Stimulated activated CD8-positive, alpha-beta memory T cell treated with anti-CD3 and anti-CD28 coated beads, Interleukin-2, amount 100 ng/mL, for 48 hours (primary cell): ENCODE measurements around the gene CACNB2.

Source experiments
- DNase-seq, 2 donors: peaks; one replicate each; pipeline ENCODE4 v3.0.0-alpha.2; 2020; ENCODE audit warnings: low read depth in 2 of 2

The CACNB2 gene

DNA sequence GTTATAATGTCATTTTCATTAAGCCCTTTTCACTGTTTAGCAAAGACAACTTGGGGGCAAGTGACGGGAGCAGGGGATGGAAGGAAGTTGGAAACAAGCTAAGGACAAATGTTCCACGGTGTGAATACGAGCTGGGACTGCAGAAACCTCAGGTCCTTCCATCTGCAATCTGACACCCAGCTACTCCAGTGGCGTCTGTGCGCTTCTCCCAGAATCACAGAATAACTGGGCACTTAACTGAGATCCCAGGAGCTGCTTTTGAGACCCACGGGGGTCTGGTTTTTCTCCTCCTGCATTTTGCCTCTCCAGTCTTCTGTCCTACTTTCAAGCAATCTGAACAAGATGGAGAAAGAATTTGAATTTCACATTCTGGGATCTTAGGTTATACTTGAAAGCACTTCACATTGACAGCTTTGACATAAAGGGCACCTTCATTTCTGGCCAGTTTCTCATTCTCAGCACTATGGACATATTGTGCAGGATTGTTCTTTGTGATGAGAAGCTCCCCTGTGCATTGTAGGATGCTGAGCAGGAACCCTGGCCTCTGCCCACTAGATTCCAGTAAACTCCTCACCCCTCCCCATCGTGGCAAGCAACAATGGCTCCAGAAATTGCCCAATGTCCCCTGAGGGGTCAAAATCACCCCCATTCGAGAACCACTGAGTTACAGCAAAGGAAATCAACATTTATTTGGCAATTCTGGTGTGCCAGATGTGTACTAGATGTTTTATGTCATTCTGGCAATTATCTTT is 194.1 kb downstream of the CACNB2 start:
- no peak for DNase-seq

DNA sequence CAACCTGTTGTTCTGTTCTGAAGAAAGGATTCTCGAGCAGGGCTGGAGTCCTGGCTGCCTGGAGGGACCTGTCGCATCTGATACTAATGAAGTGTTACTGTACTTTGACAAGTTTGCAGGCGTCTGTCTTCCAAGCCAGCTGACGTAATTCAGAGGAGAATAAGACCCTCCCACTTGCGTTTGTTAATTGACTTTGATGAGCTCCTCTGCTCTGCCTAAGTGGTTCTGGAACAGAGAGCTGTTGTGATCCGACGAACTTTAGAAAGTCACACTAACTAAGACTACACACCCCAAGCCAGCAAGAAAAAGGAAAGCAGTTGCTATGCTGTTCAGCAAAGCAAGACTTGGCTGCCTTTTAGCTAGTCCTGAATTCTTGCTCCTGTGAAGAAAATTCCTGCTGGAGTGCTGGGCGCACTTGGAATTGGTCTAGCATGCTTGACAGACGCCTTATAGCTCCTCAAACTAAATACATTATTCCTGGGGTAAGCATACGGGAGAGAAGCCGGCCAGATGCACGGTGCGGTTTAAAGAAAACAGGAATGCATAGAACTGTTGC is 200.3 kb downstream of the CACNB2 start:
- DNase-seq: no peak

DNA sequence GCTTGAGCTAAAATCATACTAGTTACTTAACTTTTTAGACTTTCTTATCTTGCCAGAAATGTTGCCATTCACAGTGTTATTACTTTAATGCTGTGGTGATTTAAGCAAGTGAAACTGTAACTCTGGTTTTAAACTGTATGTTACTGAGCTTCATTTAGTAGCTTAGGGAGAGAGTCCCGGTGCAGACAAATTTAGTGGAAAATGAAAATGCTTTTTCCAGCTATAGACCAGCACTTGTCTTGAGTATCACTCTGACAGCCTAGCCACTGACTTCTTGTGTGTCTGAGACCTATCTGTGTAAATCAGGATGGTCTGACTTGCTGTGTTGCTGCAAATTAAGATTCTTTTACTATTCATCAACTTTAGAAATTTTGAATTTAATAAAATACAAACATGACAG is 200.8 kb downstream of the CACNB2 start:
- DNase-seq: no peak

DNA sequence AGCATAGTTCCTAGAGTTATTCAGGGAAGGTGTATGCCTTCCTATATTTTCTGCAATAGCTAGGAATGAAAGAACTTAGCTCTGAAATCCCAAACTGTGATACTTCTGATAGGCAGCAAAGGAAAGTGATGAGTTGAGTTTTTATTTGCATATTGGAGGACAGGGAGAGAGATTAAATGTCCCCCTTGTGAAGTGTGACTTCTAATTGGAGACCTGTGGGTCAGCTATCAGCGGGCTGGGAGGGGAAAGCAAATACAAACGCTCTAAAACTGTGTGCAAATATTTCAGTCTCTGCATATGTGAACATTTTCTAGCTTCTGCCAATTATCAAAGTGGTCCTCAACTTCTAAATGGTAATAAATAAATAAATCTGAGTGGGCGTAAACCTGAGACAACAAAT is 203.3 kb downstream of the CACNB2 start:
- DNase-seq: no peak

DNA sequence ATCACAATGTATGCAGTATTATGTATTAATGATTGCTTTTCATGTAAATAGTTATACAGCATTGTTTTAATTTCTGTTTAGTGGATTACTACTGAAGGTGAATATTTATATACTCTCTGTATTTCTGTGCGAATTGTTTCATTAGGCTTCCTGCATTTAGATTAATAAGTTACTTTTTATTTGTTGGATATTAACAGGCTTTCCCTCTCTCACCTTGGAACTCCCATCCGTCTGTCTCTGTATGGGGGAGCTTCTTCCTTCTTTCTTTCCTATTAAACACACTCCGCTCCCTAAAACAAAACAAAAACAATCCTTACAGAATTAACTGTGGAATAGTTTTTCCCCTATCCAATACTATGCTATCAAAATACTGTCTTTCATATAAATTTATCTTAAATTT is 205.1 kb downstream of the CACNB2 start:
- no peak for DNase-seq

DNA sequence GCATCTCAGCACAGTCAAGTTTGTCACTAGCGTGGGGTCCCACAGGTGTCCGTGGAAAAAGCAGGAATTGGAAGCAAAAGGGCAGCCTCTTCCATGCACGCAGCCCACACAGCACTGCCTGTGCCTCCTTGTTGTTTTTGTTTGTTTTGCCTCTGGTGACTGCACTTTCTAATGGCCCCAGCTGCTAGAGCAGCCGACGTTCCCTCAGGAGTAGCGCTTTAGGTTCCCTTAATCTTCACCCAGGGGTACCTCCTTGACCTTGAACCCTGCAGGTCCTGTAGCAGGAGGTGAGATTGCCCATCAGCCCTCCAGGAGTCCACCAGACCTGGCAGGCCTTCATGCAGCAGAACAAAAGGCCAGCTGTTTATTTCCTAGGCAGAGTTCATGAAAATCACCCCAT is 210.1 kb downstream of the CACNB2 start:
- DNase-seq: no peak

DNA sequence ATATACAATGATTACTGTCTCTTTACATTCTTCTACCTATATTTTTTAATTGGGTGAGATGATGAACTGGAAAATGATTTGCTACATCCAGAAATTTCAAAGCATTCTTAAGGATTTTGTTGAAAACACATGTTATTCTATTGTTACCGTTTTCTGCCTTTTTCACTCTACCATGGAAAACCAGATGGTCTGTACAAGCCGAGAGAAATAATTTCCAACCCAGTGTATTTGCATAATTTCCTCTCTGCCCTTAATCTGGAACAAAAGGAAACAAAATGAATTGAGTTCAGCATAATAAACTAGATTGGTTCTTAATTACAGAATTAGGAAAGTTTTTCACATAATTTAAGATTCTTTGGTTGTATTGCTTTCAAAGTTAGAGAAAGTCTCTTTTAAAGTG is 211.2 kb downstream of the CACNB2 start:
- DNase-seq: no peak

DNA sequence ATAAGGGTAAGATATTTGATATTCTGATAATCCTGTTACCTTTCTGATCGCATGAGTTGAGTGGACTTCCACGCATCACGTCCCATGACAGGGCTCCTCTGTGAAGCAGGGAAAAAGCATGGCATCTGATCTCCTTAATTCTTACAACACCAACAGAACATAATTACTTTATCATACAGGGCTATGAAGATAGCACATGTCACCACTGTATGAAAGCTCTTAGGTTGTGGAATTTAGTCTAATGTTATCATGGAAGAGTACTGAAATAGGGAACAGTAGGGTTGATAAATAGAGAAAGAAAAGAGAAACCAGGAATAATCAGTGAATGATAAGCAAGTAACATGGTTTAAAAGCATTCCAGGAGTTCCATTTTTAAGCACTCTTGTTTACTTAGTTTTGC is 212.0 kb downstream of the CACNB2 start:
- DNase-seq: no peak

DNA sequence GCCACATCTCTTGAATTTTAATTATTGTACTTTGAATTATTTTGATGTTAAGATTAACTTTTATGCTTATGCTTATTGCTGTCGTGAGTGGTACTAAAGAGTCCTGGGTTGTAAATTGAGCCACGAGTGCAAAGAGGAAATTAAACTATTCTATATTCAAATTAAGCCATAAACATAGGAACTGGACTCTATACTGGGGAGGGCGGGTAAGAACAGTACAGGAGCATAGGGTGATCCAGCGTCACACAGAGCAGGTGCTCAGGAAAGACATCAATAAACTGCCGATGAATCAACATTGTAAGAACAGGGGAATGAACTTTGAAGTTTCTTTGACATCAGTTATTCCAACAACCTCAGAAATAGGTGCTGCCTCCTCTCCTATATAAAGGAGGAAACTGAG is 219.6 kb downstream of the CACNB2 start:
- no peak for DNase-seq

DNA sequence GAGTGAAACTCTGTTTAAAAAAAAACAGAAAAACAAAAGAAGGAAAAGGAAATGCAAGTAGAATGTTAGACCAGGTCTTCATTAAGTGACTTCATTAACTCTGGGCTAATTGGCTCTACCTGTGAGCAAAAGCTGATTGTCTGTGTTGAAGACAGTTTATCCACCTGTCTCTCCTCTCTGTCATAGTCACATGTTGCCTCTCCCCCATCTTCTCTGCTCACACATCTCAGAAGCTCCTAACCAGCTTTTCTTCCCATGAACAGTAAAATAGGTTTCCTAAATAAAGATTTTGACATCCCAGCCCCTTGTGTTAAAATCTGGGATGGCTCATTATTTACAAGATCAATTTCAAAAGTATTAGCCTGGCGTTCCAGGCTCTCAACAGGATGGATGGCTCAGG is 222.7 kb downstream of the CACNB2 start:
- DNase-seq: no peak

DNA sequence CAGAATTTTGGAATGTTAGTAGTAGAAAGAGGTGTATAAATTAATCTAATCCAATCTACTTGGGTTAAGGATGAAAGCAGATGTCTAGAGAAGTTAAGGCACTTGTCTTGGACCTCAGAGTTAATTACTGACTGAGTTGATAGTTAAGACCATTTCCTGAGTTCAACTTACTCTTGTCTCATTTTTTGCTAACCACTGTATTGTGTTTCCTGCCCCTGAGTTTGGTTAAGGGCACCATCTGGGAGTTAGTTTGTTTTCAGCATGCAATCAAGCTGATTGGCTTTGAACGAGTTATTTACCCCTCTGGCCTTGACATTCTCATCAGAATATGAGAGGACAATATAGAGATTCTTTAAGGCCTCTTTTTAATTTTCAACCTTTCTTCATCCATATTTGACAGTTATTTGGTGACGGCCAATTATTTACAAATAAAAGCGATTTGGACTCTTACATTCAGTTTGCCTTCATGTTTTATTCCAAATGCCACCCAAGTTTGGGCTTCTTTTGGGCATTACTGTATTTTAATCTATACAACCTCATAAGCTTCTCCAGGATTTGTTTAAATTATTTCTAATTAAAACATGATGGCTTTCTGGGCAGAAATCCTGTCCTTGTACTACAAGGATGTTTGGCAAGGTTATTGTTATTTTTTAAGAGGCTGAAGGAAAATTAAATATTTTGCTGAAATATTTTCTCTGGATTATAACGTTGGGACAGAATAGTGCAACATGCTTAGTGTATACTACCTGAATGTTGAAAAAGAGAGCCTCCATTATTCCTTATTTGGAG is 225.0 kb downstream of the CACNB2 start:
- DNase-seq: no peak

DNA sequence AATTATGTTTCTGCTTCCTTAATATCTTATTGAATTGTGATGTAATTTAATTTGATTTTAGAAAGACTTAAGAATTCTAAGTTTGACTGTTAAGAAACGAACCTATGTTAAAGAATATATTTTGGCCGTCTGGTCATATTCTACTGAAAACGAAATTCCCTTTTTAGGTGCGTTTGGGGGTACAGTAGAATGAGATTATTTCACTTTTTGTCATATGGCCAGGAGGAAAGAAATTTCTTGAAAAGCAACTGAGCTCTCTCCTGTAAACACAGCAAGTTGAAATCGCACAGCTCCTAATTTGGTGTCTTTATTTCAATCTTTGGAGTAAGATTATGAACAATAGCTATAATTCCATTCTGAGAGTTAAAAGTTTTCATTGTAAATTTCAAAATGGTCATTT is 227.6 kb downstream of the CACNB2 start:
- no peak for DNase-seq

DNA sequence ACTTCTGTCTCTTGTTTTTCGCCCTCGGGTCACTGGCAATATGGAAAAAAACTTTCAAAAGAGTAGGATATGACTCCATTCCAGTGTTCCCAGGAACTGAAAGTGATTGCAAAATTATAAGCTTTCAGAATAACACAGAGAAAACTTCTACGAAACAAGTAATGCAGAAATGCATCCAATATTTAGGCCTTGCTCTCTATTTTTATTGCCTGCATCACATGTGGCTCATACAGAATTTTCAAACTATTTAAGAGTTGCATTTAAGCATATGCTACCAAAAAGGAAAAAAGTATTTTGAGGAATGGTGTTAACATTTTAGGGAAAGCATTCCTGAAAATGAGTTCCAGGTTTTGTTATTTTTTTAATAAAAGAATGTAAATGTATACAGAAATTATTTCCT is 228.0 kb downstream of the CACNB2 start:
- no peak for DNase-seq

DNA sequence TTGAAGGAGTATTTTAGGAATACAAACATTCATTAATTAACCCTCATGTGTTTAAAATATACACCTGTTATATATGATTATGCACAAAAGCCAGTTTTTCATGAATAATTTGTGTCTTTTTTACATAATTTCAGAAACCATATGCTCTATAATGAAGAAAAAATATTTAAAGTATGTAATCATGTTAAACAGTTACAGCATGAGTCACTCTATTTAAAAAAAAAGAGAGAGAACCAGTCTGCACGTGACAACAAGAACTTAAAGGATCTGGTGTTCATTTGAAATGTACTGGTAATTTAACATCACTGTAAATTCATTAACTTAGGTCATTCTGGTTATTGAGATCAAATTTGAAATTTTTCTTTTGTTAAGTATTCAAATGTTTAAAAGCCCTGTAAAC is 228.5 kb downstream of the CACNB2 start:
- no peak for DNase-seq

DNA sequence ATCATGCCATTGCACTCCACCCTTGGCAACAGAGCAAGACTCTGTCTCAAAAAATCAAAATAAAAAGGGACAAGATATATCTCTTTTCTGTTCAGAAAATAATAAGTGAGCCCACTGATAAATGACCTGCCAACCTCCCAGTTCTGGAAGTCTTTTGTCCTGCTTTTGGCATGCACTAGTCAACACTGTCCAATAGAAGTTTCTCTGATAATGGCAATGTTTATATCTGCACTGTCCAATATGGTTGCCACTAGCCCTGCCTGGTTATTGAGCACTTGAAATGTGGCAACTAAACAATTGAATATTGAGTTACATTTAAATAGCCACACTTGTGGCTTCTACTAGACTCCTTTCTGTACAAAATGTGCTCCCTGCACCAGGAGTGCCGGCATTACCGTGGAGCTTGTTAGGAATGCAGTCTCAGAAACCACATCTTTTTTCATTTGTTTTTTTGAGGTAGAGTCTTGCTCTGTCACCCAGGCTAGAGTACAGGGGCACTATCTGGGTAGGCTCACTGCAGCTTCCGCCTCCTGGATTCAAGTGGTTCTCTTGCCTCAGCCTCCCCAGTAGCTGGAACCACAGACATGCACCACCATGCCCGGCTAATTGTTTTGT is 229.7 kb downstream of the CACNB2 start:
- DNase-seq: no peak

DNA sequence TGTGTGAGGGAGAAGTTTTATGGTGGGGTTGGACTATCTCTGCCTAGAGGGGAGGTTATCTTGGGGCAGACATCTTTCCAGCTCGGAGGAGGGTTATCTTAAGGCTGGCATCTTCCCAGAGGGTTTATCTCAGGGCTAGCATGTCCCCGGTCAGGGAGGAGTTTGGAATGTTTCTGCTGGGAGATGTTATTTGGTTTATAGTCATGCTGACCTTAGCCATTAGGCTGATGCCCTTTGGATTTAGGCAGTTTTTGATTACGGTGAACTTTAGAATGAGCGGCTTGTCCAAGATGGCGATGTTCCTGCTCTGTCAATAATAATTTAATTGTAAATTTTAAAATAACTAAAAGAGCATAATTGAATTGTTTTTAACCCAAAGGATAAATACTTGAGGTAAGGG is 236.4 kb downstream of the CACNB2 start:
- DNase-seq: no peak

DNA sequence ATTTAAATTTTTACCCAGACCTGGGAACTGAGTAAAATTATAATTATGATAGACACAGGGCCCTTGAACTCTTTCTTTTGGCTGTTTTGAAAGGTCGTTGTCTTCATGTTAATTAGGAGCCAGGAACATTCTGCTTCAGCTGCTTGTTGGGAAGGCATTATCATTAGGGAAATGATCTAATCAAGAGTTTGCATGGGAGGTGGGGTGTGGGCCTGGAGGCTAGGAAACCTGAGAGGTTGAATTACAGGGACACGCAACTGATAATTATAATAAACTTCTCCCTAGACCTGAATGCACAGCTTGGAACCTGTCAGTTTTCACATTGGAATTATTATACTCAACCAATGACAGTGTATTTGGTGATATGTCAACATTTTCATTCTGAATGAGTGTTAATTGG is 237.7 kb downstream of the CACNB2 start:
- no peak for DNase-seq

DNA sequence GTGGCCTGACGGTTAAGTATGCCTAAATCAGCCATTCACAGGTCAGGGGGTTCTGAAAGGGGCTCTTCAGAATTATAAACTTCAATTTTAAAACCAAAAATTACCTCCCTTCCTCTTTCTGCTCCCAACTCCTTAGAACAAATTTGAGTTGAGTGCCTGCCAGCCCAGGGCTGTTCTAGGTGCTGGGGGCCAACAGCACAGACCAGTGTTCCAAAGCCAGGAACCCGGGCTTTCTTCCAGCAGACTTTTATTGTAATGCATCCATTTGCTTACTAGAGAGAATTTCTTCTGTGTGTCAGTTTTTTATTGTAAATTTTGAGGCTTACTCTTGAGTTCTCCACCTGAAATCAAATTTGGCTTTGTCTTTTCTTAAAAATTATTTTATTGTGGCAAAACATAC is 238.5 kb downstream of the CACNB2 start:
- no peak for DNase-seq

DNA sequence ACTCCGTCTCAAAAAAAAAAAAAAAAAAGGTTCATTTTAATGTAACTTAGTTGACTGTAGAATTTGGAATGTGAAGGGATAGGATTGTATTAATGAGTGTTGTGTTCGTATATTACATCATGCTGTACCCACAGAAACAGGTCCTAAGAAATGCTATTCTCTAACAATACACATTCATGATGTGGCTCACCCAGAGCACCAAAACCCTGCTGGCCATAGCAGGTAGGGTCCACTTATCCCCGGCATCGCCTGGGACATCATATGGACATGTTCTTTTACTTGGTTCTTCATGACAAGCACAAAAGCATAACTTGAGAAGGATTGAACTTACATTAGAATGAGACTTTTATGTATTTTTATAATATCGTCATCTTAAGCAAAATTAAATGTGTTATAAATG is 241.5 kb downstream of the CACNB2 start:
- DNase-seq: no peak

DNA sequence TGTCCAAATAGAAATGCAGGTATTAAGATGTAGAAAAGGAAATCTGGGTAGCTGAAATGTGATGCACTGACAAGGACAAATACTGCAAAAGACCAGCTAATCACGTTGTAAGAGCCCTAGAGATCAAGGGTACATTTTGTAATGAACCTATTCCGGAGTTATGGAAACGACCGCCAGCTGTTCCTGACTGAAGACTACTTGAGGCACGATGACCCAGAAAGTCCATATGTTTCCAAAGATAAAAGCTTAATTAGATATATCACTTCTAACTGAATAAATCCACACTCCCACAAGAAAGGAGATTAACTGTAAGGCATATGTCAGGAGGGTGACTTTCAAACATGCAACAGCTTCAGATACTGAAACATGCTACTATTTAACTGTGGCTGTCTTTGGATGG is 257.7 kb downstream of the CACNB2 start:
- DNase-seq: no peak

DNA sequence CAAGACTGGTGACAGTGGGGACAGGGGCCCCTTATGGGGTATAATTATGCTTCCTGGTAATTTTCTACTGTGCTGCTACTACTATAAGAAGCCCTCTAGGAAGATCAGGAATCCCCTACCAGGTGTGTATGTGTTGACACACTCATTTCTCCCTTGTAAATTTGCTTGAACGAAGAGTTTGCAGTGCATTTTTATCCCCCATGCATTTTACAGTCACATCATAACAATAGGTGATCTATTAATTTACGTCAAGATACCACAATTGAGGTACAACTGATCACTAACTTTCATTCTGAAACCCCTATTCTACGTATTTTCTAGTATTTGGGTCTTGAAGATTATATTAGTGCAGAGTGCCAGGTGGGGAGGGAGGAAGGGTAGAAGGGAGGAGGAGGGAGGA is 258.9 kb downstream of the CACNB2 start:
- DNase-seq: no peak

DNA sequence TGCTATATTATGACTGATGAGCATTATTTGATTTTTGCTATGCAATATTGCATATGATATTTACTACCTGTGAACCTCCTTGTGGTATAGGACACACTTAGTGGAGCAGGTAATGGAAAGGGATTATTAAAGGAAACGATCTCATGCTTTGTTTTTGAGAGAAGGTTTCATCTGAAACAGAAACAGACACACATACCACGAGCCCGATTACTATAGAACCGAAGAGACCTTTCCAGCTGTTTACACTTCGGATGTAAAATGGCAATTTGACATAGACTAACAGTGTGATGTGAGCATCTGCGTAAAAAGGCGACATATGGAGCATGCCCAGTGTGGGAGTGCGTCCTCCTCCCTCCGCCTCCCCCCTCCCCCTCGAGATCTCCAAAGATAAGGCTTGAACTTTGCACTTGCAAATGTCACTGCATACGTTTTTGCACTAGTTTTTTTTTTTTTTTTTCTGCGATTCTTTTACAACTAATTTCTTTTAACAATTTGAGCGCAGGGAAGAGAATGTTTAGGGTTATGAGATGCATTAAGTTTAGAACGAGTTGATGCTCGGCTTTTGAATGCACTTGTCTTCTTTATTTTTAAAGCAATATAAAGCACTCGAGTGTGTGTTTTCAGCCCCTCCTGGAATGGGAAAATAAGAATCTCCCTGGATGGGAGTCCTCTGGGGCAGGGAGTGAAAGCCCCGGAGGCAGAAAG is 260.1 kb downstream of the CACNB2 start:
- DNase-seq: no peak
